Anterior cingulate cortex (tissue), 58 donors: Measurements from ENCODE around the gene TNP1.

Source experiments
- DNase-seq, 58 donors: peaks; one replicate each; lab custom pipeline; 2025; lab: John Stamatoyannopoulos, UW

The TNP1 gene

GRCh38 chr2:216859944-216860343, at the start of gene TNP1:
TSS of gene TNP1 (minus strand) at chr2:216860064. CDS start at chr2:216860034, 30 bp downstream.
- DNase-seq = no peak

DNA sequence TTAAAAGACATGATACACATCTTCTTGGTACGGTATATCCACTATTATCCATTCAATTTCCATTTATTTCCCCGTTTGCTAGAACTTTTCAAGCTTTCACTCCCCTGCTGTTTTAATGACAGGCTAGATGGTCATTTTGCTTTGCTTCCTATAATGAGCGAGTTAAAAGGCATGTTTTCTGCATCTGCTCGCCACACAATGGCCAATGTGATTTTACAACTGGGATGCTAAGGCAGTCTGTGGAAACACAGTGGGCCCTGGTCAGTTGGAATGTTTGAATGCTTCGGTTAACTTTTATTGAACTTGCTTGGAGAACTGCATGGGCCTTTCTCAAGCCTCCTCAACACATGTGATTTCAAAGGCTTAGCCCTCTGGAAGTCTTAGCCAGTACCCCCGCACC, 48.4 kb upstream of the TNP1 start:
- DNase-seq = no peak

GRCh38 chr2:216905649-216906329, 45.9 kb upstream of the TNP1 start:
- DNase-seq = no peak

DNA sequence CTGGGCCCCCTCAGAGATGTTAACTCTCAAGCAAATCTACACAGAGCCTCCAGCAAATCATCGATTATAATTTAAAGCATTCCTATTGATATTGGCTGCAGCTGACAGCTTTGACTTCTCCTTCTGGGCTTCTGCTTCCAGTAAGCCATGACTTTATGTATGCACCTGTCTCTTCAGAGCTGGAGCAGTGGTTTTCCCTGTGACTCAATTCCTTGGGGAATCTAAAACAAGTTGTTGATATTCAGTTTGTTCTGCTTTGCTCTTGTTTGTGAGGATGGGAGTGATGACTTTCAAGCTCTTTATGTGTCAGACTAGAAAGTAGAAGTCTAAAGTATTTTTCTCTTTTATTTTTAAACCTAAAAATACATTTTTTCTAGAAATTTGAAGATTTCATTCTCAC, 45.1 kb upstream of the TNP1 start:
- DNase-seq = no peak

DNA sequence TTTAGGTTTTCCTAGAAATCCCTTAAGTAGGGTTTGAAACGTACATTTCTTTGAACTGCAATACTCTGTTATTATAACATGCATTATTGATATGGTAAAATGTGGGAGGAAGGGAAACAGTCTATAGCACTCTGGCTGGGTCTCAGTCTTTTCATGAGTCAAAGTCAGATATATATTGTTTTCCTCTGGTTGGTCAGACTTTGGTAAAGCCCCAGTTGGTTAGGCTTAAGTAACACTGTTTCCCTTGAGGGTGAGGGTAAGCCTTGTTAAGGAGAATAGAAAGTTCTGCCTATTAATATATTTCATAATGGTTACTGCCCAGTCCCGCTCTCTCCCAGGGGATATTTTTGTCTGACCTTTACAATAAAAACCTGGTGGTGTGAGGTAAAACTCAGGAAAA, 44.7 kb upstream of the TNP1 start:
- no peak for DNase-seq

GRCh38 chr2:216903470-216903869, 43.6 kb upstream of the TNP1 start:
- DNase-seq = no peak

GRCh38 chr2:216901273-216901672, 41.4 kb upstream of the TNP1 start:
- peak in 1 of 58 donors; percentile 16 for DNase-seq

GRCh38 chr2:216900406-216900805, 40.5 kb upstream of the TNP1 start:
- DNase-seq = no peak

GRCh38 chr2:216897561-216898203, 37.8 kb upstream of the TNP1 start:
- DNase-seq = no peak

DNA sequence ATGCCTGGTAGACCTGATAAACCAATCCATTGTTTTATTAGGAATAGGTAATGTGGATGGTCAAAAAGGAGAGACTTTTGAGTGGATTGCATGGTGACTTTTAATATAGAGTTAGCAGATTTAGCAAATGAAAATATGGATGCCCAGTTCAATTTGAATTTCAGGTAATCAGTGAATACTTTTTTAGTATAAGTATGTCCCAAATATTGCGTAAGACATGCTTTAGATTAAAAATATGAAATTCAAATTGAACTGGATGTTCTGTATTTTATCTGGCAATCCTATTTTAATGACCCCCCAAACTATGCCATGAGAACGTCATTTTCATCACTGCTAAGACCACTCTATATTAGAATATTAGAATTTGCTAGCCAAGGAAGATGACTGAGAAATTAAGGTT, 30.3 kb upstream of the TNP1 start:
- no peak for DNase-seq

- DNase-seq = no peak
Observed at GRCh38 chr2:216888887-216889622, 29.2 kb upstream of the TNP1 start.

DNA sequence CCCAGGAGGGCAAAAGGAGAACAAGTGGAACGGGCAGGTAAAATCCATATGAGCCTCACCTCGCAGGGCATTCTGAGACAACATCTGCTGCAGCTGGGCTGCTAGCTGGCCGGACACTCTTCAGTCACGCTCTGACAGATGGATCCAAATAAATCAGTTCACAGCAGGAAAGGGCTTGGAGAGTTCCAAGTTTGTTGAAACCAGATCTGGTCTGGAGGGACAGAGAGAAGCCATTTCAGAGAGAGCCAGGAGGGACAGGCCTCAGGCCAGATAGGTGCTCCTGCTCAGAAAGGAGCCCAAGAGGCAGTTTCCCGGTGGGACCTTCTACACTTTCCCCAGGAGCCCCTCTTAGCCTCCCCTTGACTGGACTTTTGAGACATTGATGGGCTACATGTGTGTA, 28.2 kb upstream of the TNP1 start:
- DNase-seq = no peak

- no peak for DNase-seq
Observed at GRCh38 chr2:216887138-216887537, 27.3 kb upstream of the TNP1 start.

DNA sequence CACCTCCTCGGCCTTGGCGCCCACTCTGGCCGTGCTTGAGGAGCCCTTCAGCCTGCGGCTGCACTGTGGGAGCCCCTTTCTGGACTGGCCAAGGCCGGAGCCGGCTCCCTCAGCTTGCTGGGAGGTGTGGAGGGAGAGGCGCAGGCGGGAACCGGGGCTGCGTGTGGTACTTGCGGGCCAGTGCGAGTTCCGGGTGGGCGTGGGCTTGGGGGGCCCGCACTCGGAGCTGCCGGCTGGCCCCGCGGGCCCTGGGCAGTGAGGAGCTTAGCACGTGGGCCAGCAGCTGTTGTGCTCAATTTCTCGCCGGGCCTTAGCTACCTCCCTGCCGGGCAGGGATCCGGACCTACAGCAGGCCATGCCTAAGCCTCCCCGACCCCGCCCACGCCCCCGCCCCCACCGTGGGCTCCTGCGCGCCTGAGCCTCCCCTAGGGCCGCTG, 25.3 kb upstream of the TNP1 start:
- no peak for DNase-seq

DNA sequence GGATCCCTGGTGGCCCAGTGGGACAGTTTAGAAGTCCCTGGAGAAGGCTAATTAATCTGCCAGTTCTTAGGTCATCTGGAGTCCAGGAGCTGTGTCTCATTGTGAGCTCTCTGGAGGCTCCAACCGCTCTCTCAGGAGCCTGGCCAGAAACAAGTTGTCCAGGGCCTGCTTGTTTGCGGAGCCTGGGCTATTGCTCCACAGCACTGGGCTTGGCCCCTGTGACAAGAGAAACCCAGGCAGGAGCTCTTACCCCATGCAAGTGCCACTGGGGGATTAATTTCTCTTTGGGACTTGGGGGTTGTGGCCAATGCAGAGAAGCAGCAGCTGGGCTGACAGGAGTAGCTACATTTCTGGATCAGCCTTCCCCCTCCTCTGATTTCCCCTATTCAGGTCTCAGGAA, 24.5 kb upstream of the TNP1 start:
- DNase-seq = no peak

- no peak for DNase-seq
Observed at GRCh38 chr2:216882876-216883275, 23.0 kb upstream of the TNP1 start.

GRCh38 chr2:216881411-216881810, 21.5 kb upstream of the TNP1 start:
- no peak for DNase-seq

- DNase-seq = no peak
Observed at GRCh38 chr2:216880509-216881184, 20.8 kb upstream of the TNP1 start.

GRCh38 chr2:216879727-216880508, 20.1 kb upstream of the TNP1 start:
- DNase-seq = no peak

GRCh38 chr2:216878072-216878471, 18.2 kb upstream of the TNP1 start:
- DNase-seq = no peak
